Body of pancreas (tissue), 4 donors: ENCODE measurements around the gene NAA38.

Experiments
- POLR2A ChIP-seq, 3 donors: fragments of 450-650 bp; IDR thresholded peaks; one replicate each; pipeline ENCODE4 v1.6.1; 2016; ENCODE audit warnings: antibody characterized with exemption in 3 of 3, mild to moderate bottlenecking in 2 of 3
- TF ChIP-seq, protein P1 (sequence below), 7 experiments: fragments of 450-650 bp in 4 of 7; fragments of 200-600 bp in 3 of 7; sonication (generic) in 3 of 7; IDR thresholded peaks; one replicate each; pipeline ENCODE4 v1.5.1; 2016 to 2019; ENCODE audit warnings: antibody characterized with exemption in 7 of 7

DNA sequence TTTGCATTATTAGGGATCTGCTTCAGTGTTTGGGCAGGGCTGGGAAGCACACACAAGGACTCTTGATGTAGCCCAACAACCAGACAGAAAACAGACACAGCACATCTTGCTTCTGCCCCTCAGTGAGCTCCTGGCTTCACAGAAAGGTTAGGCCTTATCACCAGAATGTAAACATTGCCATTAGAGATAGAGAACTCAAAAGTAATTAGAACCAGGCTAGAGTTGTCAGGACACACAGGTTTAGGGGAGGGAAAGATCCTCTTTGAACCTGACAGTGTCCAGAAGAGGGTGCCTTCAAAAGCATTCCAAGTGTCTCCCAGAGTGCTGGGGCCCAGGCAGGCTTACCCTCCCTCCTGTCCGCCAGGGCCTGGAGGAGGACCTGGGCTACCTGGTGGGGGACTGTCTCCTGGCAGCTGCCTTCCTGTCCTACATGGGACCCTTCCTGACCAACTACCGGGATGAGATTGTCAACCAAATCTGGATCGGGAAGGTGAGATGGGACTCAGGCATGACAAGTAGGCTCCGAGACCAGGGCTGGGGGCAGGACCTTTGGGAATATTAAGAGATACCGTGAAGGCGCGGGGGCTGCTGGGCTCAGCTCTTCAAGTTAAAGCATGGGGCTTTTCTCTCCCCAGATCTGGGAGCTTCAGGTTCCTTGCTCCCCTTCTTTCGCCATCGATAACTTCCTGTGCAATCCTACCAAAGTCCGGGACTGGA is 40.3 kb downstream of the NAA38 start:
- TF ChIP-seq, protein P1, sequence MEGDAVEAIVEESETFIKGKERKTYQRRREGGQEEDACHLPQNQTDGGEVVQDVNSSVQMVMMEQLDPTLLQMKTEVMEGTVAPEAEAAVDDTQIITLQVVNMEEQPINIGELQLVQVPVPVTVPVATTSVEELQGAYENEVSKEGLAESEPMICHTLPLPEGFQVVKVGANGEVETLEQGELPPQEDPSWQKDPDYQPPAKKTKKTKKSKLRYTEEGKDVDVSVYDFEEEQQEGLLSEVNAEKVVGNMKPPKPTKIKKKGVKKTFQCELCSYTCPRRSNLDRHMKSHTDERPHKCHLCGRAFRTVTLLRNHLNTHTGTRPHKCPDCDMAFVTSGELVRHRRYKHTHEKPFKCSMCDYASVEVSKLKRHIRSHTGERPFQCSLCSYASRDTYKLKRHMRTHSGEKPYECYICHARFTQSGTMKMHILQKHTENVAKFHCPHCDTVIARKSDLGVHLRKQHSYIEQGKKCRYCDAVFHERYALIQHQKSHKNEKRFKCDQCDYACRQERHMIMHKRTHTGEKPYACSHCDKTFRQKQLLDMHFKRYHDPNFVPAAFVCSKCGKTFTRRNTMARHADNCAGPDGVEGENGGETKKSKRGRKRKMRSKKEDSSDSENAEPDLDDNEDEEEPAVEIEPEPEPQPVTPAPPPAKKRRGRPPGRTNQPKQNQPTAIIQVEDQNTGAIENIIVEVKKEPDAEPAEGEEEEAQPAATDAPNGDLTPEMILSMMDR (IDR thresholded peaks at IDR 0.05), result no peak
- TF ChIP-seq POLR2A (IDR thresholded peaks at IDR 0.05), result no peak
